ENCODE measurements around the gene NPM1.

Gene NPM1

DNA sequence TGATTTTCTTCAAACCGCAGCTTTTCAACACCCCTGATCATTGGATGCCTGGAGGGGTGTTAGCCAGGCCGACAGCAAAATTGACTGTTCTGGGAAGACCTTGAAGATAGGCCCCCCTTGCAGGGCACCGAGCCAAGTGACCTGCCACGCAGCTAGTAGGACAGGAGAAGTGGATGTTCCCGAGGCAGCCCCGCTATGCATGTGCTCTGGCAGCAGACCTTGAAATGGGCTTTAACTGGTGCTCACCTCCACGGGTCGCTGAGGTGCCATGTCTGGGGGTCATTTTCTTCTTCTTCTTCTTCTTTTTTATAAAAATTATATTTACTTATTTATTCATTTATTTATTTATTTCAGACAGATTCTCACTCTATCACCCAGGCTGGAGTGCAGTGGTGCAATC is 44.4 kb downstream of the NPM1 start:
- H3K4me1 ChIP-seq (ENCODE audit: control insufficient read depth, insufficient read depth, low read length) = no peaks in the 10 kb centered on the region
- CTCF ChIA-PET = interaction anchor here (1.1 kb wide), 1 partner anchor 19 kb away, joined by 3 read pairs; no protein-coding TSS in a partner anchor
- H3K36me3 ChIP-seq (ENCODE audit: control insufficient read depth in 2 of 2, insufficient read depth in 1 of 2, low read length in 2 of 2) = no peaks in the 10 kb centered on the region
- POLR2A ChIA-PET = no interaction called here
- no peak overlapping the region for H3K27ac ChIP-seq (ENCODE audit: extremely low read depth, low read depth, low read length)
- H3K4me3 ChIP-seq (ENCODE audit: low read depth, low read length) = no peak overlapping the region
- TF ChIP-seq ZNF76 (tag by site-specific recombination; IDR thresholded peaks at IDR 0.05; ENCODE audit: borderline replicate concordance, low read depth) (no peak), ZNF555 (tag by site-specific recombination; conservative IDR thresholded peaks at IDR 0.05) (no peak), ZNF19 (tag by site-specific recombination; IDR thresholded peaks at IDR 0.05; ENCODE audit: low read depth) (no peak), OVOL3 (tag by site-specific recombination; IDR thresholded peaks at IDR 0.05) (no peak), ZNF558 (tag by site-specific recombination; IDR thresholded peaks at IDR 0.05) (no peak), ZNF830 (tag by site-specific recombination; IDR thresholded peaks at IDR 0.05; ENCODE audit: low read depth) (no peak), ZBTB11 (tag by site-specific recombination; conservative IDR thresholded peaks at IDR 0.05; ENCODE audit: low read depth) (no peak), ZNF366 (tag by site-specific recombination; conservative IDR thresholded peaks at IDR 0.05) (no peak), ZNF184 (tag by site-specific recombination; IDR thresholded peaks at IDR 0.05) (no peak), ZNF510 (tag by site-specific recombination; IDR thresholded peaks at IDR 0.05; ENCODE audit: insufficient replicate concordance) (no peak), ZNF654 (tag by site-specific recombination; IDR thresholded peaks at IDR 0.05; ENCODE audit: low read depth) (no peak), ZNF629 (tag by site-specific recombination; IDR thresholded peaks at IDR 0.05) (no peak), ZNF423 (tag by site-specific recombination; IDR thresholded peaks at IDR 0.05) (no peak), ZNF223 (tag by site-specific recombination; IDR thresholded peaks at IDR 0.05) (no peak), ZNF777 (tag by site-specific recombination; IDR thresholded peaks at IDR 0.05; ENCODE audit: borderline replicate concordance) (no peak), PRDM1 (tag by site-specific recombination; IDR thresholded peaks at IDR 0.05) (no peak)
- TF ChIP-seq, protein P1, sequence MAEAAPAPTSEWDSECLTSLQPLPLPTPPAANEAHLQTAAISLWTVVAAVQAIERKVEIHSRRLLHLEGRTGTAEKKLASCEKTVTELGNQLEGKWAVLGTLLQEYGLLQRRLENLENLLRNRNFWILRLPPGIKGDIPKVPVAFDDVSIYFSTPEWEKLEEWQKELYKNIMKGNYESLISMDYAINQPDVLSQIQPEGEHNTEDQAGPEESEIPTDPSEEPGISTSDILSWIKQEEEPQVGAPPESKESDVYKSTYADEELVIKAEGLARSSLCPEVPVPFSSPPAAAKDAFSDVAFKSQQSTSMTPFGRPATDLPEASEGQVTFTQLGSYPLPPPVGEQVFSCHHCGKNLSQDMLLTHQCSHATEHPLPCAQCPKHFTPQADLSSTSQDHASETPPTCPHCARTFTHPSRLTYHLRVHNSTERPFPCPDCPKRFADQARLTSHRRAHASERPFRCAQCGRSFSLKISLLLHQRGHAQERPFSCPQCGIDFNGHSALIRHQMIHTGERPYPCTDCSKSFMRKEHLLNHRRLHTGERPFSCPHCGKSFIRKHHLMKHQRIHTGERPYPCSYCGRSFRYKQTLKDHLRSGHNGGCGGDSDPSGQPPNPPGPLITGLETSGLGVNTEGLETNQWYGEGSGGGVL (tag by site-specific recombination; IDR thresholded peaks at IDR 0.05) = no peak
- TF ChIP-seq, protein P2, sequence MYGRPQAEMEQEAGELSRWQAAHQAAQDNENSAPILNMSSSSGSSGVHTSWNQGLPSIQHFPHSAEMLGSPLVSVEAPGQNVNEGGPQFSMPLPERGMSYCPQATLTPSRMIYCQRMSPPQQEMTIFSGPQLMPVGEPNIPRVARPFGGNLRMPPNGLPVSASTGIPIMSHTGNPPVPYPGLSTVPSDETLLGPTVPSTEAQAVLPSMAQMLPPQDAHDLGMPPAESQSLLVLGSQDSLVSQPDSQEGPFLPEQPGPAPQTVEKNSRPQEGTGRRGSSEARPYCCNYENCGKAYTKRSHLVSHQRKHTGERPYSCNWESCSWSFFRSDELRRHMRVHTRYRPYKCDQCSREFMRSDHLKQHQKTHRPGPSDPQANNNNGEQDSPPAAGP (tag by site-specific recombination; IDR thresholded peaks at IDR 0.05) = no peak
- TF ChIP-seq, protein P3, sequence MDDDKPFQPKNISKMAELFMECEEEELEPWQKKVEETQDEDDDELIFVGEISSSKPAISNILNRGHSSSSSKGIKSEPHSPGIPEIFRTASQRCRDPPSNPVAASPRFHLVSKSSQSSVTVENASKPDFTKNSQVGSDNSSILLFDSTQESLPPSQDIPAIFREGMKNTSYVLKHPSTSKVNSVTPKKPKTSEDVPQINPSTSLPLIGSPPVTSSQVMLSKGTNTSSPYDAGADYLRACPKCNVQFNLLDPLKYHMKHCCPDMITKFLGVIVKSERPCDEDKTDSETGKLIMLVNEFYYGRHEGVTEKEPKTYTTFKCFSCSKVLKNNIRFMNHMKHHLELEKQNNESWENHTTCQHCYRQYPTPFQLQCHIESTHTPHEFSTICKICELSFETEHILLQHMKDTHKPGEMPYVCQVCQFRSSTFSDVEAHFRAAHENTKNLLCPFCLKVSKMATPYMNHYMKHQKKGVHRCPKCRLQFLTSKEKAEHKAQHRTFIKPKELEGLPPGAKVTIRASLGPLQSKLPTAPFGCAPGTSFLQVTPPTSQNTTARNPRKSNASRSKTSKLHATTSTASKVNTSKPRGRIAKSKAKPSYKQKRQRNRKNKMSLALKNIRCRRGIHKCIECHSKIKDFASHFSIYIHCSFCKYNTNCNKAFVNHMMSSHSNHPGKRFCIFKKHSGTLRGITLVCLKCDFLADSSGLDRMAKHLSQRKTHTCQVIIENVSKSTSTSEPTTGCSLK (tag by site-specific recombination; IDR thresholded peaks at IDR 0.05) = no peak
- TF ChIP-seq, protein P4, sequence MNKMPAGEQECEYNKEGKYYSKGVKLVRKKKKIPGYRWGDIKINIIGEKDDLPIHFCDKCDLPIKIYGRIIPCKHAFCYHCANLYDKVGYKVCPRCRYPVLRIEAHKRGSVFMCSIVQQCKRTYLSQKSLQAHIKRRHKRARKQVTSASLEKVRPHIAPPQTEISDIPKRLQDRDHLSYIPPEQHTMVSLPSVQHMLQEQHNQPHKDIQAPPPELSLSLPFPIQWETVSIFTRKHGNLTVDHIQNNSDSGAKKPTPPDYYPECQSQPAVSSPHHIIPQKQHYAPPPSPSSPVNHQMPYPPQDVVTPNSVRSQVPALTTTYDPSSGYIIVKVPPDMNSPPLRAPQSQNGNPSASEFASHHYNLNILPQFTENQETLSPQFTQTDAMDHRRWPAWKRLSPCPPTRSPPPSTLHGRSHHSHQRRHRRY (tag by site-specific recombination; IDR thresholded peaks at IDR 0.05) = no peak
- no peaks in the 10 kb centered on the region for H3K9me3 ChIP-seq (ENCODE audit: control insufficient read depth, insufficient read depth, low read depth, low read length)
